Stomach (tissue), 4 donors: Measurements from ENCODE around the gene ANKS1B.

Source experiments
- POLR2AphosphoS5 ChIP-seq, 3 donors: sonication (generic); formaldehyde crosslinking; IDR thresholded peaks; one replicate each; pipeline ENCODE4 v1.6.1; 2016; ENCODE audit warnings: antibody characterized with exemption in 3 of 3
- TF ChIP-seq, protein P1 (sequence below), 7 experiments: fragments of 450-650 bp in 4 of 7; fragments of 200-600 bp in 3 of 7; sonication (generic) in 3 of 7; IDR thresholded peaks; one replicate each; pipeline ENCODE4 v1.5.1; 2016 to 2019; ENCODE audit warnings: antibody characterized with exemption in 7 of 7, control low read depth in 2 of 7, mild to moderate bottlenecking in 1 of 7

DNA sequence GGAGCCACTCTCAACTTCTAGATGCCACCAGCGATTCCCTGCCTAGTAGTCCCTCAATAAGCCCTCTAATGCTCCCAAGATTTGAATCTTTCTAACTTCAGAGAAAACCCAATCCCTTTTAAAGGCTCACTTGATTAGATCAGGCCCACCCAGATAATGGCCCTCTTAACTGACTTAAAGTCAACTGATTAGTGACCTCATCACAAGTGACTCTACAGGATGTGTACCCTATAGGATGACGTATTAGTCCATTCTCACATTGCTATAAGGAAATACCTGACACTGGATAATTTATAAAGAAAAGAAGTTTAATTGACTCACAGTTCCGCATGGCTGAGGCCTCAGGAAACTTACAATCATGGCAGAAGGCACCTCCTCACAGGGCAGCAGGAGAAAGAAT, 49.1 kb downstream of the ANKS1B start:
- TF ChIP-seq, protein P1, sequence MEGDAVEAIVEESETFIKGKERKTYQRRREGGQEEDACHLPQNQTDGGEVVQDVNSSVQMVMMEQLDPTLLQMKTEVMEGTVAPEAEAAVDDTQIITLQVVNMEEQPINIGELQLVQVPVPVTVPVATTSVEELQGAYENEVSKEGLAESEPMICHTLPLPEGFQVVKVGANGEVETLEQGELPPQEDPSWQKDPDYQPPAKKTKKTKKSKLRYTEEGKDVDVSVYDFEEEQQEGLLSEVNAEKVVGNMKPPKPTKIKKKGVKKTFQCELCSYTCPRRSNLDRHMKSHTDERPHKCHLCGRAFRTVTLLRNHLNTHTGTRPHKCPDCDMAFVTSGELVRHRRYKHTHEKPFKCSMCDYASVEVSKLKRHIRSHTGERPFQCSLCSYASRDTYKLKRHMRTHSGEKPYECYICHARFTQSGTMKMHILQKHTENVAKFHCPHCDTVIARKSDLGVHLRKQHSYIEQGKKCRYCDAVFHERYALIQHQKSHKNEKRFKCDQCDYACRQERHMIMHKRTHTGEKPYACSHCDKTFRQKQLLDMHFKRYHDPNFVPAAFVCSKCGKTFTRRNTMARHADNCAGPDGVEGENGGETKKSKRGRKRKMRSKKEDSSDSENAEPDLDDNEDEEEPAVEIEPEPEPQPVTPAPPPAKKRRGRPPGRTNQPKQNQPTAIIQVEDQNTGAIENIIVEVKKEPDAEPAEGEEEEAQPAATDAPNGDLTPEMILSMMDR (IDR thresholded peaks at IDR 0.05) = no peak
- no peak for TF ChIP-seq POLR2AphosphoS5 (IDR thresholded peaks at IDR 0.05)
